GM18861 (cell line): ENCODE data around the gene ACACA.

Source experiments
- ATAC-seq: cut with Tn5 transposase; IDR thresholded peaks from one replicate; pipeline ENCODE4 v1.9.1; 2021; ENCODE audit not compliant: unreplicated experiment

Gene ACACA

DNA sequence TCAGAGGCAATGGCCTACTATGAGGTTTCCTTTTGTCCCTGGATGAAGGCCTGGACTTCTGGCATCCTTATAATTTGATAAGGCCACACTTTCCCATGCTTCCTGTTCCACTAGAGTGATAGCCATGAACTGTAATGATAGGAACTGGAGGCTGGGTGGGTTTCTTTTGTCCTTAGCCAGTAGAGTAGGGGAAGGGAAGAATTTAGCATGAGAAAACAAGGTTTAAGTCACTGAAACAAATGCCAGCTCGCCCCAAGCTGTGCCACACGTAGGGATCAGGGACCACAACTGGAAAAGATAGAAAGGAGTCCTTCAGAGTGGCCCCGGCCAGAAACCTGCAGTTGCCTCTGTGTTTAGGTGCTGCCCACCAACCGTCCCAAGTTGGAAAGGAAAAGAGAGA lies 111.7 kb downstream of the ACACA start:
- no peak for ATAC-seq

DNA sequence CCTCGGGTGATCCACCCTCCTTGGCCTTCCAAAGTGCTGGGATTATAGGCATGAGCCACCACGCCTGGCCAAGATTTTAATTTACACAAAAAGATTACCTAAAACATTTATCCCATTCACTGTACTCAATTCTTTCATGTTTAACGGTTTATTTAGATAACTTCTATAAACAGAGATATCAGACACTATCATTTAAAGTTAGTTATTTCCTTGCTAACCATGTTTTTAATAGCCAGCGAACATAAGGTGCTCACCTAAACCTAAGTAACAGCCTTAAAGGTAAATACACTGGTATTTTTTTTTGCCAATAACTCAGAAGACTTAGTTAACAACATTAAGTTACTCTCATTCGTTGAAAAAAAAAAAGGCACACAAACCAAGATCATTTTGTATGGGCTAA lies 112.9 kb downstream of the ACACA start:
- no peak for ATAC-seq

DNA sequence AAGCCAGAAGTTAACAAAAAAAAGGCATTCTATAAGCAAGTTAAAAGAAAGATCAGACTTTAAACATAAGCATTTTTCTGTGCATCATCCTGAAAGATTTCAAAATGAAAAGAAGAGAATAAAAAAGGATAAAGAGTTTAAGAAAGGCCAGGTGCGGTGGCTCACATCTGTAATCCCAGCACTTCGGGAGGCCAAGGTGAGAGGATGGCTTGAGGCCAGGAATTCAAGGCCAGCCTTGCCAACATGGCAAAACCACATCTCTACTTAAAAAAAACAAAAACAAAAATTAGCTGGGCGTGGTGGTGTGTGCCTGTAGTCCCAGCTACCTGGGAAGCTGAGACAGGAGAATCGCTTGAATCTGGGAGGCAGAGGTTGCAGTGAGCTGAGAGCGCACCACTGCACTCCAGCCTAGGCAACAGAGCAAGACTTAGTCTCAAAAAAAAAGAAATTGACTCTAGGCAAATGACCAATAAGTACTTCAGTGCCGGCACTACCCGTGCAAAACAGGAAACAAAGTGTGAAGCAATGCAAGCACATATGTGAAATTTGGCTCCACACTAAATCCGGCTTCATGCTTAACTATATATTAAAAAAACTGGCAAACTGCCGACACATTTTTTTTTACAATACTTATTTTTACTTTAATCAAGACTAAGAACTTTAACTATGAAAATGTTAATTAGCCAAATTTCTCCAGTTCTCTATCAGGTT lies 114.1 kb downstream of the ACACA start:
- ATAC-seq = no peak

DNA sequence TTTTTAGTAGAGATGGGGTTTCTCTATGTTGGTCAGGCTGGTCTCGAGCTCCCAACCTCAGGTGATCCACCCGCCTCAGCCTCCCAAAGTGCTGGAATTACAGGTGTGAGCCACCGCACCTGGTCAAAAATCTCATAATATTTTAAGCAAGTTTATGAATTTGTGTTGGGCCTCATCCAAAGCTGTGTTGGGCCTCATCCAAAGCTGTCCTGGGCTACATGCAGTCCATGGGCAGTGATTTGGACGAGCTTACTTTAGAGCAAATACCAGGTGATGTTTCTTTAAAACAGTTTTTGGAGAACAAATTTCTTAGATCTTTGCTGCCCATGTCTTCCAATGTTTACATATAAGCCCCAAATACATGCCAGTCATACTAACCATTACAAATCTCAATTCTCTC lies 115.3 kb downstream of the ACACA start:
- no peak for ATAC-seq

DNA sequence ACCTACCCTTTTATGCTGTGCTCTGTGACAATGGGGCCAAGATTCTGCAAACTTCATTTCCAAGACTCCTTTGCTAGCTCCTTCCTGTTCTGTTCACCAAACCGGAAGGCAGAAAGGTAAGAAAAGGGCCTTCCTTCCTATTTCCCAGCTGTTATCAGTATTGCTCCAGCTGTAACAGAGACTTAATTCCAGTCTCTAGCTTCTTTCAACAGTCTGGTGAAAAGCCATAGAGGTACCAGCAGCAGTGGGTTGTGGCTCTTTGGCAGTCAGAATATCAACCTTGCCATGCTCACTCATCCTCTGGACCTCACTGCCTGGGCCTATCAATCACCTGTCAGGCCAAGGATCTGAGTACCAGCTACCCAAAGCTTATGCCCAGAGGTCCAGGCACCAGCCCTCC lies 120.2 kb downstream of the ACACA start:
- no peak for ATAC-seq

DNA sequence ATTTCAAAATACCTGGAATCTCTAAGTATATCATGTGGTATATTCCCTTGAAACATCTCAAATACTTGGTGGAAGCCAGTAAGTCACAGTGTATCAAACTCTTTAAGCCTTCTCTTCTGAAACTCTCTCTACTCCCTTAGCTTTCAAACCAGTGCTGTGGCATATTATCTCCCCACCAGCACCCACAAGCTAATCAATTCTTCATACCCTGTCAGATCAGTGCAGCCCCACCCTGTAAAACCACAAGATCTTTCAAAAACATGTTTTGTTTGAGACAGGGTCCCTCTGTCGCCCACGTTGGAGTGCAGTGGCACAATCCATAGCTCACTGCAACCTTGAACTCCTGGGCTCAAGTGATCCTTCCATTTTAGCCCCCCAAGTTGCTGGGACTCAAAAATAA lies 122.4 kb downstream of the ACACA start:
- ATAC-seq = no peak

DNA sequence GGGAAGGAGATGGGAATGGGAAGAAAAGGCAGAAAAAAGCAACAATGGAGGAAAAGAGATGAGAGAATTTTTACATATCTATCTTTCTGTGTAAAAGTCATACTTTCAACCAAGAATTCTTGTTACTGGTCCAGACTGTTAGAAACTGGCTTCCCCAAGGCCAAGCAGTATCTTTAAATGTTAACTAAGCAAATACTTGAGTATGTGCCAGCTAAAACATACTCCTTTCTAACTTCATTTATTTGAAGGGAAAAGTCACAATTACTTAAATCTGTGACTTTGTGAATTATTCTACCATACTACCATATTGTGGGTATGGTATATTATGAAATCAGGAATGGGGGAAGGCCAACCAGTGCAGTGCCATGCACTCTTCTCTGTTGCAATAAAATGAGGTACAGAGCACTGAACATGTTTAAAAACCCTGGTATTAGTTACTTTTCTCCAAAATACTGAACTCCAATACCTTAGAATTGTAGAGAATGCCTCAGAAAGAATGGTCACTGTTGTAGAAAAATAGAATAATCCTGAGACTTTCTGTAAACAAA lies 123.1 kb downstream of the ACACA start:
- ATAC-seq = no peak

DNA sequence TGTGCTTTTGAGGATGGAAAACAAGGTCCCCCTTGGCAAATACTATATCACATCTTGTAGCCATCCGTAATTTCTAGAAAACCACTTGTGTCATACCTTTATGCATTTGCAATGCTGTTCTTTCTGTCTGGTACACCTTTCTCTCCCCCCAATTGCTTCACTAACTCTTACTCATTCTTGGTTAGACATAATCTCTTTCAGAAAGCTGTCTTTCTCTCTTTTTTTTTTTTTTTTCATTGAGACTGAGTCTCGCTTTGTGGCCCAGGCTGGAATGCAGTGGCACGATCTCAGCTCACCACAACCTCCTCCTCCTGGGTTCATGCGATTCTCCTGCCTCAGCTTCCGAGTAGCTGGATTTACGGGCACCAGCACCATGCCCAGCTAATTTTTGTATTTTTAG lies 125.8 kb downstream of the ACACA start:
- ATAC-seq = no peak

DNA sequence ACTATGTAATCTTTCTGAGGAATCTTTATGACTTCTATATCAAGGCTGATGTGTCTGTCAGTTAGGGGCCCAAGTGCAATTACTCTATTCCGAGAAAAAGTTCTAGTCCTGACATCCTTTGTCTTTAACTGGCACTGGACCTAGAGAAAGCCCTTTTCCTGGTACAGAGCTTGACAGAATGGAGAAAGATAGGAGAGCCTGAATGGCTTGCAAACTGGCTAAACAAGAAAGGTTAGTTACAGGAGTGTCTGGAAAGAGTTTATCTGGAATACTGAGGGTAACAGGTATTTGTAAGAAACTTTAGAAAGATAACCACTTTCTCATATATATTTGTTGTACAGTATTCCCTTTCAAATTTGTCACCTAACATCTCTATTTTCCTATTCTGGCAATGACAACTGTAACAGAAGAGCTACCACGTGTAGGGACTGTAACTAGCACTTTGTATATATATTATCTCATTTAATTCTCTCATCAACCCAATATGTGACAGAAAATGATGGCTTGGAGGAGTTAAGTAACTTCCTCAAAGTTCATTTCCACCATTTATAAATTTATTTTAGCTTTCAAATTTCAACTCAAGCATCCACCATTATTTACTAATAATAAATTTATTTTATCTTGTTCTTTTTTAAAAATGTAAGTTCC lies 128.3 kb downstream of the ACACA start:
- ATAC-seq = no peak

DNA sequence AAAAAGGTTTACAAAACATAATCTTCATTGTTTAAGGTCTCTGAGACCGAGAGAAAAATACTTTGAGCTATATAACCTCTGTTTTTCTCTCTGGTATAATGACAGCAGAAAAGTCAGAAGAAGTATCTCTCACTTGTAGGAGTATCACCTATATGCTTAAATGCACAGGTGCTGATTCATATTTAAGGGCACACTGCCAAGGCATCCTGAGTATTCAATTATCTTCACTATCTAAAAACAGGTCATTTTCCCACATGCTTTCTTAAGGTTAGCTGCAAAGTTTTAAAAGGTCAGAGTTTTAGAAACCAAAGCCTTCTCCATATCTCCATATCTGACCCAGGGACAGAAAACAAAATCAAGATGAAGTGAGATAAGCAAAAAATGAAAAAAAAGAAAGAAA lies 130.2 kb downstream of the ACACA start:
- ATAC-seq = no peak

DNA sequence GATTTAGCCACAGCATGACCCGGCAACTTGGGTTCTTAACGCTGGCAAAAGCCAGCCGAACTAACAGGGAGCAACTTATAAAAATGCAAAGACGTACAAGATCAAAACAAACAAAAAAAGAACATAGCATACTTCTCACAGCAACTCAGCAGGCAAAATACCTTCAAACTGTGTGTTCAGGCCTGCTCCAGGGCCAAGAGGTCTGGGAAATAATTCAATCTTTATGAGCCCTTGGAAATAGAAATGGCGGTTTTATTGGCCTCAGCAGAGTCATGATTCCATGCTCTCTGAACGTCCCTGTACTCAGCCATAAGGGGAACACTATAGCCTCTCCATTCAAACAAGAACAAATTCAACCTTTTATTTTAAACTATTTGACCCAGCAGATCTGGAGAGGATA lies 132.2 kb downstream of the ACACA start:
- no peak for ATAC-seq

DNA sequence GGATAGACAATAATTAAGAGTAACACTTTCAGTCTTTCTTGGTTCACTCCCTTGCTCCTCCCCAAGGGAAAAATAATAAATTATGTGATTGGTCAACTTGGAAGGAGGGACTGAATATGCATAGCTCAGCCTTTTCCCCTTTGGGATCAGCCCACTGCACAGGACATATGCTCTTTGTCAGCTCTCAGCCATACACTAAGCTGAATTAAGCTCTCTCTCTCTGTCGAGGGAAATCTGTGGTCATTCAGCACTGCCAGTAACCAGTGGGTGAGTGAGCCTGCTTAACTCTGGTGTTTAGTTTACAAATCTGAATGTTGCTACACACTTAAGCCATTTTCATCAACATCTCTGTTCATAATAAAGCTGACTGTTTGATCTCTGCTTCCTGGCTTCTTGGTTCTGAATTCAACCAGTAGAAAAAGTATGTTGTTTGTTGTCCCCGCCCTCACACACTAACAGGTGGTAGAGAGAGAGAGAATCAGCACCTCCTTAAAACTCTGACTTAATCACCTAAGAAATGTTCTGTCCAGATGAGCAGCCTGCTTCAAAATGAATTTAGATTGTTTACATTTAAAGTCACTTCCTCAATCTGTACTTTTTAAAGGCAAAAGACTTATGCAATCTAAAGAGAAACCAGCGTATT lies 133.1 kb downstream of the ACACA start:
- no peak for ATAC-seq

DNA sequence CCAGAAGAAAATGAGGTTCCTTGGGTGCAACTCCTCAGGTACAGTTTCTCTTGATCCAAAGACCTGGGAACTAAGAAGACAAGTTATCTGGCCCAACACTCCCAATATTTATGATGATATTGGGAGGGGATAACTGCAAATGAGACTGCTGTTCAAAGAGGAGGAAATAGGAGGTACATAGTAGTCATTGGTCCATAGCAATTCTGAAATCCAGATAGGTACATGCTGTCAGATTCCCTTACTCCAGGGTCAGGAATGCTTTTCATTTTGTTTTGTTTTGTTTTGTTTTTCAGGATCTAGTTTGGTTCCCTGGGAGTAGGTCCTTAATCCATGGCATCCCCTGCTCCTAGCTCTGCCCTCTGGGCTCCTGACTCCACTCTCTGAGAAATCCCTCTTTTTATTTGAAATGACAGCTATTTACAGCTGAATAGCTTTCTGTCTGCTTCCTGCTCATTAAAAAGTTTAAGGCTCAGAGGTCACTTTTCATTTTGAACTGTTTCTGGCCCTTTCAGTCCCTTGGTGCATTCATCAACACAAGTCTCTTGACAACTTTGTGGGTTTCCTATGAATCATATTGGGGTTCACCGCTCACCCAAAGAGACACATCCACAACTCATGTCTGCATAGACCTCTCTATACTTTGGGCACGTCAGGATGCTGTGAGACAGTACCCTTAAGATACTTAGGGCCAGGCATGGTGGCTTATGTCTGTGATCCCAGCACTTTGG lies 141.0 kb downstream of the ACACA start:
- ATAC-seq = no peak

DNA sequence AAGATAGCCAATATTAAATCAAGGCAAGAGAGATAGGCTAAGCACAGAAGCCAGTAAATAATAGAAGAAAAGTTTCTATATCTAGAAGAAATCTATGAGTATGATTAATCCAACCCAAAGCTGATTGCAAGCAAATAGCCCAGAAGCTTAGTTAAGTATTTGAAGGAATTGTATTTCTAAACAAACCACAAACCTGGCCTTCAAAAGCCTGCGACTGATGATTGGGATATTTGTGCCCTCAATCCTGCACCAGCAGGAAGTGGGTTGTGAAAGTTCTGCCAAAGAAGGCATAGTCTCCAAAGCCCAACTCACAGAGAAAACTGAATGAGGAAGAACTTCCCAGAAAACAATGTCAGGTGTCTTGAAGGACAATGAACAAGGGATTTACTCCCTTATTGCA lies 145.3 kb downstream of the ACACA start:
- no peak for ATAC-seq

DNA sequence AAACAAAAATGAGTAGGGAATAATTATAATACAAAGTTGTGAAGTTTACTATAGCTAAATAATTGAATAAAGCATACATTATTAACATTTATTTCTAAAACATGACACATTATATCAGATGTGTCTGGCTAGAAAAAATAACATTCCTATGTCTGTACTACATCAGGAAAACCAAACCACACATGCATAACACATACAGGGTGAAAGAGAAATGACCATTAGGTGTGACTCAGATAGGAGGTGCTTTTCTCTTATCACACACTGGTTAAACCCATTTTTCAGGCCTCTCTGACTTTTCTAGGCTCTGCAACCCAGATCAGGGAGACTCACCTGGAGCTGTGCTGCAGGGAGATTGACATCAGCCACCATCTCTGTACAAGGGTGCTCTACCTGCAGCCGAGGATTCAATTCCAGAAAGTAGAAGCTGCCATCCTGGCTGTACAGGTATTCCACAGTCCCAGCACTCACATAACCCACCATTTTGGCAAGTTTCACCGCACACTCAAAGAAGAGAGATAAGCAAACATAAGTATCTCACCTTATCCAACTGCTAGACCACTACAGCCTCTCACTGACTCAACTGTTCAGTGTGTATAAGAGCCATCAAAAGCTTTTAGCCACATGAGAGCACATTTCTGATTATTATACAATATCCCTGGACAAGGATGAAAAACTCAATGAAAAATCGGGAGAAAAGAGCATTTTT lies 147.5 kb downstream of the ACACA start:
- no peak for ATAC-seq

DNA sequence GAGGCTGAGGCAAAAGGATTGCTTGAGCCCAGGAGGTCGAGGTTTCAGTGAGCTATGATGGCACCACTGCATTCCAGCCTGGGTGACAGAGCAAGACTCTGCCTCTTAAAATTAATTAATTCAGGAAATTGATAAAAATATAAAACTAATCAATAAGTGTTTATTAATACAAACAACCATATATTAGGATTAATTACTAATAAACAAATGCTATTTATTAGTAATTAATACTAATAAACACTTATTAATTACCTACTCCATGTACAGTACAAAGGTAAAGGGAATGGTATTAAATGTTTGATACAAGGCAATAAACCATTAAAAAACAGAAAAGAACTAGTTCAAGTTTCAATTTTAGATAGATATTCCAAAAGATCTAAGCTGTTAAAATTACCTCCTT lies 150.0 kb downstream of the ACACA start:
- ATAC-seq = no peak

DNA sequence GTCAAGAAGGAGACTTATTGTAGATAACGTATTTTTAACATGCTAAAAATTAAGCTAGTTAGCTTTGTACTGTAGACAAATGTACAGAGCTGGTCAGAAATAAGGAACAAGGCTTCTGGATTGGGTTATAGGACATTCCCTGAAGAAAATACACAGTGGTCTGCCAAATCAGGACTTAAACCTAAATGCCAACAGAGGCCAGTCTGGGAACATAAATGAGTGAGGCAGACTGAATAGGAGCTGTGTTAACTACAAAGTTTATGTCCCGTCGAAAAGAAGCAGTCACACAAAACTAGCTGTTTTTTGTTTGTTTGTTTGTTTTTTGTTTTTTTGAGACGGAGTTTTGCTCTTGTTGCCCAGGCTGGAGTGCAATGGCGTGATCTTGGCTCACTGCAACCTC lies 151.2 kb downstream of the ACACA start:
- ATAC-seq = no peak

DNA sequence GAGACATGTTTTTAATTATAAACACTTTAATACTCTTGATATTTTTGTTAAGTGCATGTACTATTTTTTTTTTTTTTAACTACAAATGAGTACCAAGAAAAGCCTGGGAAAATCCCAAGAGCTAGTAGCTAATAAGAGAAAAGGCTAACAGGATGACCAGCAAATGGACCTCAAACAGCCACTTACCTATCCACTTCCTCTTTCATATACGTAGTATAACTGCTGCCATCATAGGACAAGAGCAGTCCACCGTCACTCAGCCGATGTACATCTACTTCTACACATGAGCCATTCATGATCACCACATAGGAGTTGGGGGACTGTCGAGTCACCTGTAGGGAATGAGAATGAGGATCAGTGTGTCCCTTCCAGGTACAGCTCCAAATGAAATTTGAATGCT lies 158.8 kb downstream of the ACACA start:
- no peak for ATAC-seq

DNA sequence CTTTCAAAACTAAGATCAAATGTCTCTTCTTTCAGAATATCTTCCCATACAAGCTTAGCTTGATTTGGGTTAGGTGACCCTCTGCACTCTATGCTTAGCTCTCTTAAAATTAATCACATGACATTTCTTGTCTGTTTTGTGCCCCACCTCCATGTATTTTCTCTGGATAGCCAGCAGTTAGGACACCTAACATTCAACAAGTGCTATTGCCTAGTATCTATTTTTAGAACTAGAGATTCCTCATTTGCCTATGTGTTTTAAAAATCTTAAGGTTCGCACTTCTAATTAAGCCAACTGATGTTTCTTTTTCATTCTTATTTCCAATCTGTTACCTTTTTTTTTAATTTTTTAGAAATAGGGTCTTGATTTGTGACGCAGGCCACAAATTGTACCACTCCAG lies 160.6 kb downstream of the ACACA start:
- no peak for ATAC-seq

DNA sequence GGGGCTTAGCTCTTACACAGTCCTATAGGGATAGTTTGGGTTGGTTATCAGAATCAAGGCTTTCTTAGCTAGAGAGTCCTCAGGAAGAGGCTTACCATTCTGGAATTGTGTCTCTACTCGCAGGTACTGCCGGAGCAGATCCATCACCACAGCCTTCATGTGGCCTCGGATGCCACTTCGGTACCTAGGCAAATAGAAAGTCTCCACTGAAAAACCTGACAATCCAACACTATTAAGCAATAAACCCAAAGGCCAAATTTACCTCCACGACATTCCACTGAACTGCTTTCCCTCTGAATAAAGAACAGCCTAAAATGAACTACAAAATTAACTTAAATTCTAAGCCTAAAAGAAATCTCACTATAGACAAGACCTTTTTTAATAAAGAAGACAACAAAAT lies 166.3 kb downstream of the ACACA start:
- no peak for ATAC-seq
